Mucosa of stomach (tissue), 1 donor: ENCODE data around the gene CTNND2.

Experiments used
- H3K27me3 ChIP-seq: one replicate; pipeline ENCODE4 v1.7.0; 2013; ENCODE audit warnings: mild to moderate bottlenecking, low read length; ENCODE audit not compliant: control insufficient read depth, insufficient read depth
- H3K36me3 ChIP-seq: one replicate; pipeline ENCODE4 v1.7.0; 2013; ENCODE audit warnings: low read length; ENCODE audit not compliant: control insufficient read depth, insufficient read depth
- H3K4me1 ChIP-seq: one replicate; pipeline ENCODE4 v1.7.0; 2013; ENCODE audit warnings: mild to moderate bottlenecking, low read length; ENCODE audit not compliant: control insufficient read depth, insufficient read depth
- H3K4me3 ChIP-seq: one replicate; pipeline ENCODE4 v1.7.0; 2013; ENCODE audit warnings: low read length
- H3K9ac ChIP-seq: one replicate; pipeline ENCODE4 v1.7.0; 2013; ENCODE audit warnings: mild to moderate bottlenecking, low read length, moderate library complexity
- H3K9me3 ChIP-seq: one replicate; pipeline ENCODE4 v1.7.0; 2013; ENCODE audit warnings: mild to moderate bottlenecking, low read length, moderate library complexity; ENCODE audit not compliant: control insufficient read depth
- donor health status: Pancreatic carcinoma.

Gene CTNND2

DNA sequence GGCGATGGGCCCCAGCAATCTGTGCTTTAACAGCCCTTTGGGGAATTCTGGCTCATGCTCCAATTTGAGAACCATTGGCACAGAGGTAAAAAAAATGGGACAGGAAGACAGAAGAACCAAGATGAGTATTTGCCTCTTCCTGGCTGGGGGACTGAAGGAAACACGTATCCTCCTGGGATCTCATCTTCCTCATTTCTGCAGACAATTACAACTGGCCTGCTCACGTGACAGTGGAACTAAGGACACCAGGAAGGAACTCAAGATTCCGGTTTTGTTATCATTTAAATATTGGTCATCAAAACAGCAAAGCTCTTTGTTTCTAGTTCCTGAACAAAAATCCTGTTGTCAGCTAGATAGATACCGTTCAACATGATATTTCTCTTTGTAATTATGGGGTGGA is 927.2 kb downstream of the CTNND2 start:
- Histone ChIP-seq H3K9me3 (no peaks in the 10 kb centered on the region), H3K4me3 (no peak overlapping the region), H3K27me3 (no peaks in the 10 kb centered on the region)

DNA sequence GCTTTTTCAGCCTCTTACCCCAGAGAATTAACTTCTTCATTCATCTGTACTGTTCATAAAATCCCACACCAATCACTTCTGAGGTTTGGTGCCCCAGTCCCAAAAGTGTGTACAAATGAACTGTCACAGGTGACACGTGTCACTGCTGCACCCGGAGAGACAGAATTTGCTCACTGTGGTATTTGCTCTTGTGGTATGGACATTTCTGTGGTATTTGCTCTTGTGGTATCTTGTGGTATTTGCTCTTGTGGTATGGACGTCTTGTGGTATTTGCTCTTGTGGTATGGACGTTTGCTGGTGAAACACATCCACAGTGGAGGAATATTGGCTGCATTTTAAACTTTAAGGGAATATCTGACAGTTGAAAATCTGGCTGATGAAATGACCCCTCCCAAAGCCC is 928.3 kb downstream of the CTNND2 start:
- H3K27me3 ChIP-seq: no peaks in the 10 kb centered on the region
- no peak overlapping the region for H3K9ac ChIP-seq
- H3K36me3 ChIP-seq: no peaks in the 10 kb centered on the region
- no peaks in the 10 kb centered on the region for H3K4me1 ChIP-seq
- H3K4me3 ChIP-seq: no peak overlapping the region
- no peaks in the 10 kb centered on the region for H3K9me3 ChIP-seq

More for the DNA sequence above, 927.2 kb downstream of the CTNND2 start:
- no peaks in the 10 kb centered on the region for H3K36me3 ChIP-seq
- no peaks in the 10 kb centered on the region for H3K4me1 ChIP-seq
- no peak overlapping the region for H3K9ac ChIP-seq

DNA sequence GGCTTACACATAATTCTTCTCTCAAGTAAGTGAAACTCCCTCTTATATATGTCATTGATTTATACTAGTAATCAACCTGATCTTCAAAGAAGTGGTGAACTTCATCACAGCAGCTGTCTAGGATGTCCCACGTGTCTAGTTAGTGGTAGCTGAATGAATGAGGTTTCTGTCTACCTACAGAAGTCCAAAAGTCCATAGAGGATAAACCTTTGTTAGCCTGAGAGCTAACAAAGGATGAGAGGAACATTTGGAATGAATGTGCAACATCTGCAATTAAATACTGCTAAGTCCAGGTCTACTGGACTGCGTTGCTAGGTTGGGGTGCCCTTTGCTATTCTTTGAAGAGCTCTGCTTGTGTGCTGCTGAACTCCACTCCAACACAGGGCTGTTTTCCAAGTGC is 929.4 kb downstream of the CTNND2 start:
- Histone ChIP-seq H3K4me3 (no peak overlapping the region), H3K9ac (no peak overlapping the region), H3K27me3 (no peaks in the 10 kb centered on the region), H3K9me3 (no peaks in the 10 kb centered on the region), H3K4me1 (no peaks in the 10 kb centered on the region), H3K36me3 (no peaks in the 10 kb centered on the region)

GRCh38 chr5:10973316-10973715 is 930.9 kb downstream of the CTNND2 start:
- no peaks in the 10 kb centered on the region for H3K27me3 ChIP-seq
- H3K9ac ChIP-seq: no peak overlapping the region
- no peaks in the 10 kb centered on the region for H3K9me3 ChIP-seq
- H3K4me3 ChIP-seq: no peak overlapping the region
- H3K36me3 ChIP-seq: no peaks in the 10 kb centered on the region
- no peaks in the 10 kb centered on the region for H3K4me1 ChIP-seq

- H3K9ac ChIP-seq: no peak overlapping the region
Measured at GRCh38 chr5:10969684-10970180, 934.5 kb downstream of the CTNND2 start.

GRCh38 chr5:10964806-10965205 is 939.4 kb downstream of the CTNND2 start:
- no peaks in the 10 kb centered on the region for H3K27me3 ChIP-seq
- H3K4me3 ChIP-seq: no peak overlapping the region
- H3K9me3 ChIP-seq: no peaks in the 10 kb centered on the region
- no peaks in the 10 kb centered on the region for H3K36me3 ChIP-seq
- no peak overlapping the region for H3K9ac ChIP-seq
- H3K4me1 ChIP-seq: no peaks in the 10 kb centered on the region

More at GRCh38 chr5:10969684-10970180, 934.5 kb downstream of the CTNND2 start:
- Histone ChIP-seq H3K4me3 (no peak overlapping the region), H3K36me3 (no peaks in the 10 kb centered on the region), H3K4me1 (no peaks in the 10 kb centered on the region), H3K27me3 (no peaks in the 10 kb centered on the region), H3K9me3 (no peaks in the 10 kb centered on the region)

- Histone ChIP-seq H3K4me1 (no peaks in the 10 kb centered on the region), H3K27me3 (no peaks in the 10 kb centered on the region), H3K9me3 (peaks cover 5% of the 10 kb centered on the region), H3K4me3 (no peak overlapping the region), H3K9ac (no peak overlapping the region), H3K36me3 (no peaks in the 10 kb centered on the region)
Measured at GRCh38 chr5:10958728-10959127, 945.5 kb downstream of the CTNND2 start.

GRCh38 chr5:10949856-10950630 is 954.2 kb downstream of the CTNND2 start:
- H3K4me3 ChIP-seq: no peak overlapping the region
- H3K9ac ChIP-seq: no peak overlapping the region
- no peaks in the 10 kb centered on the region for H3K27me3 ChIP-seq
- H3K9me3 ChIP-seq: no peaks in the 10 kb centered on the region
- no peaks in the 10 kb centered on the region for H3K36me3 ChIP-seq
- H3K4me1 ChIP-seq: no peaks in the 10 kb centered on the region

DNA sequence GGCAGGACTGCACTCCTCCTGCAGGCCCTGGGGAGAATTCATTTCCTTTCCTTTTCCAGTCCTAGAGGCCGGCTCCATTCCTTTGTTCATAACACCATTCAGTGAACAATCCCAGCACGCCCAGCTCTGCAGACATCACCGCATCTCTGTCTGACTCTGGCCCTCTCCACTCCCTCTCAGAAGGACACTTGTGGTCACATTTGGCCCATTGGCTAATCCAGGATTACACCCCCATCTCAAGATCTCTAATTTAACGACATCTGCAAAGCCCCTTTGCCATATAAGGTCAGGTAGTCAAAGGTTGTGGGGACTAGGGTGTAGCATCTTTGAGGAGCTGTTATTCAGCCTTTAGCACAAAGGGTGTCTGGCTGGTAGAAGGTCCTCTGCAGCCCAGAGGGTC is 958.2 kb downstream of the CTNND2 start:
- Histone ChIP-seq H3K27me3 (no peaks in the 10 kb centered on the region), H3K4me3 (no peak overlapping the region), H3K9me3 (no peaks in the 10 kb centered on the region), H3K9ac (no peak overlapping the region), H3K36me3 (no peaks in the 10 kb centered on the region), H3K4me1 (no peaks in the 10 kb centered on the region)

- no peaks in the 10 kb centered on the region for H3K4me1 ChIP-seq
- H3K9ac ChIP-seq: no peak overlapping the region
- H3K36me3 ChIP-seq: no peaks in the 10 kb centered on the region
- H3K27me3 ChIP-seq: no peaks in the 10 kb centered on the region
- H3K4me3 ChIP-seq: no peak overlapping the region
- no peaks in the 10 kb centered on the region for H3K9me3 ChIP-seq
Measured at GRCh38 chr5:10941900-10942299, 962.3 kb downstream of the CTNND2 start.

DNA sequence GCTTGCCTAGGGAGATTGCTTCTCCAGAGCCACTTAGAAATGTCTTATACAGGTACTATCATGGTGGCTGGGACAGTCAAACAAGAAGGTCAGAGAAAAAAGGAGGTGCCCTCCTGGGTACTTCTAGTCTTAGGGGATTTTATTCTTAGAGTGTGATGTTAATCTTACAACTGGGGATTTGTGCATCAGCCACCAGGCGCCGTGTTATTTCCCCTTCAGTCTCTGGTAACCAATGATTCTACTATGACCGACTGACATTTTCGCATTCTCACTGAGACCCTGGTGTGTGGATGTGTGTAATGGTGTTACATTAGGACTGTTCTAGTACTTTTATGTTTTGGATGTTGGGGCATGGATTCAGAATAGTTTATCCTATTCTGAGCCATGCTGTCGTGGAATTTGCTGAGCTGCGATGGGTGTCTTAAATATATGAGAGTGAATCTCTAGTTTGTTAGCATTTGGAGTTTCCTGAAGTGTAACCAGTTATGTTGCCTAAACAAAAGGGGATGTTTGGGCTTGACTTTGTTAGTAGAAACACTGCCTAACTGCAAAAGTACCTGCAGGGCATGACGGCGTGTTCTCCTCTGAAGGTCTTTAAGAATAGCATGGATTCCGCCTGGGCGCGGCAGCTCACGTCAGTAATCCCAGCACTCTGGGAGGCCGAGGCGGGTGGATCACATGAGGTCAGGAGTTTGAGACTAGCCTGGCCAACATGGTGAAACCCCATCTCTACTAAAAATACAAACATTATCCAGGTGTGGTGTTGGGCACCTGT is 968.0 kb downstream of the CTNND2 start:
- Histone ChIP-seq H3K36me3 (no peaks in the 10 kb centered on the region), H3K27me3 (no peaks in the 10 kb centered on the region), H3K4me3 (no peak overlapping the region), H3K9ac (no peak overlapping the region), H3K4me1 (no peaks in the 10 kb centered on the region), H3K9me3 (no peaks in the 10 kb centered on the region)

GRCh38 chr5:10935536-10935935 is 968.7 kb downstream of the CTNND2 start:
- H3K27me3 ChIP-seq: no peaks in the 10 kb centered on the region

More at GRCh38 chr5:10935536-10935935, 968.7 kb downstream of the CTNND2 start:
- Histone ChIP-seq H3K36me3 (no peaks in the 10 kb centered on the region), H3K4me1 (no peaks in the 10 kb centered on the region), H3K4me3 (no peak overlapping the region), H3K9ac (no peak overlapping the region), H3K9me3 (no peaks in the 10 kb centered on the region)
